HepG2 (cell line): ENCODE measurements around the gene ZNF771. TPM values are rescaled to one million over a fixed set of nuclear protein-coding genes. Genes with fewer than 3 reads are reported as not detected.

Experiments used
- GATAD2A ChIP-seq: IDR thresholded peaks from 2 replicates; pipeline ENCODE4 v1.6.1; 2016
- HMG20A ChIP-seq: IDR thresholded peaks from 2 replicates; pipeline ENCODE4 v1.6.1; 2016; ENCODE audit warnings: borderline replicate concordance
- HOXA3 ChIP-seq: sonication (generic); formaldehyde crosslinking; IDR thresholded peaks from 2 replicates; pipeline ENCODE4 v1.5.0; 2020; ENCODE audit warnings: missing genetic modification reagents
- ISL2 ChIP-seq: sonication (generic); formaldehyde crosslinking; IDR thresholded peaks from 2 replicates; pipeline ENCODE4 v1.5.0; 2020; ENCODE audit warnings: missing genetic modification reagents
- MXI1 ChIP-seq: IDR thresholded peaks from 3 replicates; pipeline ENCODE4 v1.6.1; 2012; ENCODE audit warnings: low read depth, low read length, inconsistent platforms, borderline replicate concordance
- NFIC ChIP-seq: IDR thresholded peaks from 2 replicates; pipeline ENCODE4 v1.6.1; 2012; ENCODE audit warnings: mild to moderate bottlenecking, low read length, inconsistent platforms
- TFE3 ChIP-seq: IDR thresholded peaks from 2 replicates; pipeline ENCODE4 v1.6.1; 2016
- ZFP36L2 ChIP-seq: sonication (generic); formaldehyde crosslinking; IDR thresholded peaks from 2 replicates; pipeline ENCODE4 v1.4.0; 2020; ENCODE audit warnings: missing genetic modification reagents
- ZNF124 ChIP-seq: sonication (generic); formaldehyde crosslinking; IDR thresholded peaks from 2 replicates; pipeline ENCODE4 v1.4.0; 2020; ENCODE audit warnings: missing genetic modification reagents
- ZNF275 ChIP-seq: sonication (generic); formaldehyde crosslinking; IDR thresholded peaks from 2 replicates; pipeline ENCODE4 v1.8.0; 2022; ENCODE audit warnings: missing genetic modification reagents, mild to moderate bottlenecking, inconsistent platforms, borderline replicate concordance
- ZNF354B ChIP-seq: sonication (generic); formaldehyde crosslinking; IDR thresholded peaks from 2 replicates; pipeline ENCODE4 v1.8.0; 2022; ENCODE audit warnings: mild to moderate bottlenecking, missing genetic modification reagents
- ZNF556 ChIP-seq: sonication (generic); formaldehyde crosslinking; IDR thresholded peaks from 2 replicates; pipeline ENCODE4 v1.4.0; 2020; ENCODE audit warnings: mild to moderate bottlenecking, missing genetic modification reagents, borderline replicate concordance
- ZNF576 ChIP-seq: sonication (generic); formaldehyde crosslinking; IDR thresholded peaks from 2 replicates; pipeline ENCODE4 v1.4.0; 2020; ENCODE audit warnings: mild to moderate bottlenecking, missing genetic modification reagents
- polyA plus RNA-seq, 8 experiments: library from polyadenylated mRNA; depleted of rRNA in 3 of 8; stranded (reverse) in 7 of 8; unstranded in 1 of 8; fragments of >200 nt; fragmentation: Illumina TruSeq in 4 of 8; extraction: Trizol in 4 of 8; gene quantifications; 2 replicates each; pipeline versions ENCODE4 v1.2.1 to v1.2.3, GENCODE V29; 2011 to 2016; ENCODE audit warnings: low read depth in 4 of 8, missing spikeins in 1 of 8, mixed read lengths in 1 of 8; ENCODE audit not compliant: insufficient read depth in 1 of 8
- total RNA-seq, 5 experiments: library from RNA; depleted of rRNA; stranded (reverse); fragments of >200 nt; fragmentation: Illumina TruSeq; extraction: Trizol; gene quantifications; 2 replicates each; pipeline ENCODE4 v1.2.3, GENCODE V29; 2016; ENCODE audit warnings: low read depth in 1 of 5
- TF ChIP-seq, protein P1 (sequence below): IDR thresholded peaks from 2 replicates; pipeline ENCODE4 v1.6.1; 2016; ENCODE audit warnings: missing biosample characterization, missing genetic modification reagents, low read depth
- TF ChIP-seq, protein P2 (sequence below): sonication (generic); formaldehyde crosslinking; IDR thresholded peaks from 2 replicates; pipeline ENCODE4 v1.5.1; 2020; ENCODE audit warnings: mild to moderate bottlenecking, missing genetic modification reagents
- TF ChIP-seq, protein P3 (sequence below): sonication (generic); formaldehyde crosslinking; IDR thresholded peaks from 2 replicates; pipeline ENCODE4 v1.5.1; 2020; ENCODE audit warnings: missing genetic modification reagents, mild to moderate bottlenecking, borderline replicate concordance

ZNF771 gene
- total and polyA plus RNA-seq, 2 of the 13 experiments (the other 11 are each of a cell fraction or from before 2014, with no cell fraction given), result 5.0 to 11.8 TPM

GRCh38 chr16:30447512-30448226, 40.3 kb downstream of the ZNF771 start (continued):
- TF ChIP-seq ZFP36L2 (0 out of 2 replicates have a peak, but pooled peaks have one; percentile 67), ZNF556 (peak; percentile 64; the same call in 1 of the 2 replicates), NFIC (peak; percentile 57; the same call in 1 of the 2 replicates), GATAD2A (peak; percentile 95), HOXA3 (CRISPR knock-in tag) (peak; percentile 72; the same call in 1 of the 2 replicates), ZNF354B (no peak), ZNF576 (CRISPR knock-in tag) (0 out of 2 replicates have a peak, but pooled peaks have one; percentile 20), ISL2 (CRISPR knock-in tag) (peak; percentile 89), MXI1 (no peak), ZNF275 (CRISPR knock-in tag) (peak; percentile 81; the same call in 1 of the 2 replicates), TFE3 (CRISPR knock-in tag) (peak; percentile 97), ZNF124 (CRISPR knock-in tag) (peak; percentile 71; the same call in 1 of the 2 replicates), HMG20A (CRISPR knock-in tag) (peak; percentile 73)
- TF ChIP-seq, protein P1, sequence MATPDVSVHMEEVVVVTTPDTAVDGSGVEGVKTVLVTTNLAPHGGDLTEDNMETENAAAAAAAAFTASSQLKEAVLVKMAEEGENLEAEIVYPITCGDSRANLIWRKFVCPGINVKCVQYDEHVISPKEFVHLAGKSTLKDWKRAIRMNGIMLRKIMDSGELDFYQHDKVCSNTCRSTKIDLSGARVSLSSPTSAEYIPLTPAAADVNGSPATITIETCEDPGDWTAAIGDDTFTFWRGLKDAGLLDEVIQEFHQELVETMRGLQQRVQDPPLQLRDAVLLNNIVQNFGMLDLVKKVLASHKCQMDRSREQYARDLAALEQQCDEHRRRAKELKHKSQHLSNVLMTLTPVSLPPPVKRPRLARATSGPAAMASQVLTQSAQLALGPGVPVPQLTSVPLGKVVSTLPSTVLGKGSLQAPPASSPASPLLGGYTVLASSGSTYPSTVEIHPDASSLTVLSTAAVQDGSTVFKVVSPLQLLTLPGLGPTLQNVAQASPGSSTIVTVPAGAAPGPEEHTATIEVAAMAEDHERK (CRISPR knock-in tag), result peak; percentile 20; the same call in 1 of the 2 replicates
- TF ChIP-seq, protein P2, sequence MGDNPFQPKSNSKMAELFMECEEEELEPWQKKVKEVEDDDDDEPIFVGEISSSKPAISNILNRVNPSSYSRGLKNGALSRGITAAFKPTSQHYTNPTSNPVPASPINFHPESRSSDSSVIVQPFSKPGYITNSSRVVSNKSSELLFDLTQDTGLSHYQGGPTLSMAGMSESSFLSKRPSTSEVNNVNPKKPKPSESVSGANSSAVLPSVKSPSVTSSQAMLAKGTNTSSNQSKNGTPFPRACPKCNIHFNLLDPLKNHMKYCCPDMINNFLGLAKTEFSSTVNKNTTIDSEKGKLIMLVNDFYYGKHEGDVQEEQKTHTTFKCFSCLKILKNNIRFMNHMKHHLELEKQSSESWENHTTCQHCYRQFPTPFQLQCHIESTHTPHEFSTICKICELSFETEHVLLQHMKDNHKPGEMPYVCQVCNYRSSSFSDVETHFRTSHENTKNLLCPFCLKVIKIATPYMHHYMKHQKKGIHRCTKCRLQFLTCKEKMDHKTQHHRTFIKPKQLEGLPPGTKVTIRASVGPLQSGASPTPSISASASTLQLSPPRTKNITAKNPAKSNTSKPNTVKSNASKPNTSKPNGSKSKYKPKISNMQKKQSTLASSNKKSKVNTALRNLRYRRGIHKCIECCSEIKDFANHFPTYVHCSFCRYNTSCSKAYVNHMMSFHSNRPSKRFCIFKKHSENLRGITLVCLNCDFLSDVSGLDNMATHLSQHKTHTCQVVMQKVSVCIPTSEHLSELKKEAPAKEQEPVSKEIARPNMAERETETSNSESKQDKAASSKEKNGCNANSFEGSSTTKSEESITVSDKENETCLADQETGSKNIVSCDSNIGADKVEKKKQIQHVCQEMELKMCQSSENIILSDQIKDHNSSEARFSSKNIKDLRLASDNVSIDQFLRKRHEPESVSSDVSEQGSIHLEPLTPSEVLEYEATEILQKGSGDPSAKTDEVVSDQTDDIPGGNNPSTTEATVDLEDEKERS, result peak; percentile 100
- TF ChIP-seq, protein P3, sequence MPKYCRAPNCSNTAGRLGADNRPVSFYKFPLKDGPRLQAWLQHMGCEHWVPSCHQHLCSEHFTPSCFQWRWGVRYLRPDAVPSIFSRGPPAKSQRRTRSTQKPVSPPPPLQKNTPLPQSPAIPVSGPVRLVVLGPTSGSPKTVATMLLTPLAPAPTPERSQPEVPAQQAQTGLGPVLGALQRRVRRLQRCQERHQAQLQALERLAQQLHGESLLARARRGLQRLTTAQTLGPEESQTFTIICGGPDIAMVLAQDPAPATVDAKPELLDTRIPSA (CRISPR knock-in tag), result no peak
